Kidney (tissue), 14 donors: Measurements from ENCODE around the gene SPECC1L. TPM values are rescaled to one million over a fixed set of nuclear protein-coding genes. Genes with fewer than 3 reads are reported as not detected.

Experiments
- DNase-seq, 5 donors: peaks; one replicate each; pipeline ENCODE4 v3.0.0-alpha.2; 2013 to 2020
- FAIRE-seq: peaks from 2 replicates; lab custom pipeline; 2012; peaks lifted over from hg19 to GRCh38; lab: Jason Lieb, UNC
- H3K27ac ChIP-seq, 2 donors: one replicate each; pipeline ENCODE4 v1.7.0; 2013; ENCODE audit warnings: low read depth in 2 of 2, low read length in 2 of 2, inconsistent platforms in 1 of 2
- H3K27me3 ChIP-seq: one replicate; pipeline ENCODE4 v1.7.1; 2013; ENCODE audit warnings: low read length, inconsistent platforms; ENCODE audit not compliant: control insufficient read depth, insufficient read depth
- H3K36me3 ChIP-seq, 3 donors: one replicate each; pipeline versions ENCODE4 v1.7.0 to v1.7.1; 2013; ENCODE audit warnings: low read length in 3 of 3, control low read depth in 1 of 3, inconsistent platforms in 1 of 3; ENCODE audit not compliant: insufficient read depth in 3 of 3, control insufficient read depth in 2 of 3
- H3K4me1 ChIP-seq, 3 donors: one replicate each; pipeline versions ENCODE4 v1.7.0 to v1.7.1; 2013; ENCODE audit warnings: low read length in 3 of 3, inconsistent platforms in 1 of 3, low read depth in 1 of 3; ENCODE audit not compliant: control insufficient read depth in 2 of 3, insufficient read depth in 2 of 3
- H3K4me3 ChIP-seq, 3 donors: one replicate each; pipeline versions ENCODE4 v1.7.0 to v1.8.1; 2013; ENCODE audit warnings: low read length in 3 of 3, control low read depth in 1 of 3, inconsistent platforms in 1 of 3
- H3K9ac ChIP-seq, 3 donors: one replicate each; pipeline versions ENCODE4 v1.7.0 to v1.7.1; 2013; ENCODE audit warnings: low read length in 3 of 3, control low read depth in 1 of 3, inconsistent platforms in 1 of 3
- H3K9me3 ChIP-seq, 3 donors: one replicate each; pipeline versions ENCODE4 v1.7.0 to v1.7.1; 2013; ENCODE audit warnings: low read length in 3 of 3, control low read depth in 1 of 3, inconsistent platforms in 1 of 3; ENCODE audit not compliant: control insufficient read depth in 2 of 3, insufficient read depth in 1 of 3
- CTCF ChIP-seq: IDR thresholded peaks from 3 replicates; pipeline ENCODE4 v1.5.1; 2012; ENCODE audit warnings: mild to moderate bottlenecking, moderate library complexity, borderline replicate concordance; ENCODE audit not compliant: insufficient read depth; ENCODE audit errors: extremely low read depth
- intact Hi-C: fragments of 100-400 bp; cut with DNase I; formaldehyde crosslinking; loops from one replicate; pipeline ENCODE4 v1.11.1; 2022
- polyA plus RNA-seq: library from polyadenylated mRNA; stranded (reverse); fragments of 350-450 nt; fragmentation: Illumina TruSeq; extraction: RNeasy Lipid Tissue Mini Kit (QIAGEN cat#74804); gene quantifications from one replicate; pipeline ENCODE4 v1.2.3, GENCODE V29; 2014; ENCODE audit warnings: low read depth, low replicate concordance; ENCODE audit not compliant: insufficient read depth
- total RNA-seq: library from RNA; stranded (reverse); fragmentation: NEBNext Ultra II Directional; extraction: Animal tissue kit (Norgen Biotek cat#: 25700); gene quantifications from one replicate; pipeline ENCODE4 v1.2.1, GENCODE V29; 2021
- donor health status: control.
- donor health status: control.
- donor health status: control.
- donor health status: control.
- donor health status: control.
- donor health status: DM: yes; HTN: yes; CAD: no.
- donor health status: Normal renal cell carcinoma (clear cell type).

SPECC1L gene
- total and polyA plus RNA-seq, 2 donors from 2014 or later = 11.1 to 65.8 TPM

GRCh38 chr22:24401931-24402367, 131.3 kb downstream of the SPECC1L start:
- no peak overlapping the region for H3K9ac ChIP-seq

GRCh38 chr22:24402460-24403192, 132.0 kb downstream of the SPECC1L start:
- DNase-seq (peak in 4 of 5 donors; percentile 68 to 90 (median 84)), FAIRE-seq (peak; percentile 77)
- Histone ChIP-seq H3K27ac (peak overlapping the region; percentile 28 to 81), H3K9me3 (no peaks in the 10 kb centered on the region), H3K4me1 (peaks cover 7 to 28% (median 14%) of the 10 kb centered on the region in 3 donors), H3K27me3 (no peaks in the 10 kb centered on the region), H3K4me3 (no peak overlapping the region), H3K9ac (no peak overlapping the region), H3K36me3 (peaks cover 0 to 5% (median 0%) of the 10 kb centered on the region in 3 donors)
- intact Hi-C loops = no loop called here
- TF ChIP-seq CTCF = no peak

More at GRCh38 chr22:24401931-24402367, 131.3 kb downstream of the SPECC1L start:
- intact Hi-C loops = no loop called here
- DNase-seq (peak in 1 of 5 donors; percentile 73), FAIRE-seq (no peak)
- H3K4me3 ChIP-seq = no peak overlapping the region
- peaks cover 0 to 9% (median 0%) of the 10 kb centered on the region in 3 donors for H3K36me3 ChIP-seq
- TF ChIP-seq CTCF = no peak
- H3K4me1 ChIP-seq = peaks cover 5 to 21% (median 13%) of the 10 kb centered on the region in 3 donors
- peak overlapping the region; percentile 45 to 80 for H3K27ac ChIP-seq
- no peaks in the 10 kb centered on the region for H3K9me3 ChIP-seq
- no peaks in the 10 kb centered on the region for H3K27me3 ChIP-seq

DNA sequence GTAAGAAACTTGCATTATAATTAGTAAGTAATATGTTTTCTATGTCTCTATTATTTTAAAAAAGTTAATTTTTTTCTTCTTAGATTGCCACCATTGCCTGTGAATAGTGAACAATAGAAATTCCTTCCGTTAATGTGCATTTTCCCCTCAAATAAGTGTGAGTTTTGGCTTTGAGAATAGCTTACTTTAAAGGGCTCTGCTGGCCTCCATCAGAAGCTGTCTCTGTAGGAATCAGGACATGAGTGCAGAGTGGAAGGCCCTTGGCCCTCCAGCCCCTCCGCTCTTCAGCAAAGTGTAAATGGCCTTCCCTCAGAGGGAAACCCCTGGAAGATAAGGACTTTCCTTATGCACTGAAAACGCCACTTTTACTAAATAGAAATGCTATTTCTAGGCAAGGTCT, 132.7 kb downstream of the SPECC1L start:
- H3K27ac ChIP-seq = no peak overlapping the region
- H3K9me3 ChIP-seq = no peaks in the 10 kb centered on the region
- H3K27me3 ChIP-seq = no peaks in the 10 kb centered on the region
- H3K4me3 ChIP-seq = no peak overlapping the region
- no peak for DNase-seq
- FAIRE-seq = no peak
- H3K4me1 ChIP-seq = peaks cover 7 to 34% (median 18%) of the 10 kb centered on the region in 3 donors
- no peak for TF ChIP-seq CTCF
- peaks cover 0 to 2% (median 0%) of the 10 kb centered on the region in 3 donors for H3K36me3 ChIP-seq
- intact Hi-C loops = no loop called here
- no peak overlapping the region for H3K9ac ChIP-seq
